Measurements from ENCODE around the gene ZNF253. TPM values are rescaled to one million over a fixed set of nuclear protein-coding genes. Genes with fewer than 3 reads are reported as not detected.
"Not testable (repeated sequence)": the region's sequence is repeated elsewhere in the genome, so short reads cannot be mapped to it uniquely, and the experiment has no call there.

The ZNF253 gene
- total RNA-seq, 6 experiments from 2014 or later = 2.9 to 4.4 (median 3.5) TPM

GRCh38 chr19:19877724-19878123, 12.0 kb downstream of the ZNF253 start:
- Mint-ChIP-seq H3K9me3 (peaks cover 66% of the 10 kb centered on the region), H3K27me3 (ENCODE audit: insufficient read depth) (no peaks in the 10 kb centered on the region), H3K4me3 (no peak overlapping the region), H3K4me1 (ENCODE audit: low read depth) (no peaks in the 10 kb centered on the region), H3K36me3 (ENCODE audit: low read depth) (peaks cover 62% of the 10 kb centered on the region), H3K27ac (no peak overlapping the region)
- no peak for DNase-seq
- TF ChIP-seq, protein P1, sequence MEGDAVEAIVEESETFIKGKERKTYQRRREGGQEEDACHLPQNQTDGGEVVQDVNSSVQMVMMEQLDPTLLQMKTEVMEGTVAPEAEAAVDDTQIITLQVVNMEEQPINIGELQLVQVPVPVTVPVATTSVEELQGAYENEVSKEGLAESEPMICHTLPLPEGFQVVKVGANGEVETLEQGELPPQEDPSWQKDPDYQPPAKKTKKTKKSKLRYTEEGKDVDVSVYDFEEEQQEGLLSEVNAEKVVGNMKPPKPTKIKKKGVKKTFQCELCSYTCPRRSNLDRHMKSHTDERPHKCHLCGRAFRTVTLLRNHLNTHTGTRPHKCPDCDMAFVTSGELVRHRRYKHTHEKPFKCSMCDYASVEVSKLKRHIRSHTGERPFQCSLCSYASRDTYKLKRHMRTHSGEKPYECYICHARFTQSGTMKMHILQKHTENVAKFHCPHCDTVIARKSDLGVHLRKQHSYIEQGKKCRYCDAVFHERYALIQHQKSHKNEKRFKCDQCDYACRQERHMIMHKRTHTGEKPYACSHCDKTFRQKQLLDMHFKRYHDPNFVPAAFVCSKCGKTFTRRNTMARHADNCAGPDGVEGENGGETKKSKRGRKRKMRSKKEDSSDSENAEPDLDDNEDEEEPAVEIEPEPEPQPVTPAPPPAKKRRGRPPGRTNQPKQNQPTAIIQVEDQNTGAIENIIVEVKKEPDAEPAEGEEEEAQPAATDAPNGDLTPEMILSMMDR (IDR thresholded peaks at IDR 0.05) = no peak

DNA sequence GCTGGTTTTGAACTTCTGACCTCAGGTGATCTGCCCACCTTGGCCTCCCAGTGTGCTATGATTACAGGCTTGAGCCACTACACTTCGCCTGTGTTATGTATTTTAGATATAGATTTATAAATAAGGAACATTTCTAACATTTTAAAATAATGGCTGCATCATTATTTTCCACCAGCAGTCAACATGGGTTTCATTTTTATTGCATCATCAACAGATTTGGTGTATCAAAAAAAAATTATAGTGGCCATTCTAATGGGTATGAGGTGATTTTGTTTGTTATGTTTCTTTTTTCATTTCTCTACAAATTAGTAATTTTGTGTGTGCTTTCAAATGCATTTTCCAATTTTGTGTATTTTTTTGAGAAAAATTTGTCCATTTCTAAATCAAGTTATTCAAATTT, 18.9 kb downstream of the ZNF253 start:
- Mint-ChIP-seq H3K36me3 (ENCODE audit: low read depth) (peaks cover 69% of the 10 kb centered on the region), H3K4me1 (ENCODE audit: low read depth) (no peaks in the 10 kb centered on the region), H3K27me3 (ENCODE audit: insufficient read depth) (no peaks in the 10 kb centered on the region), H3K27ac (no peak overlapping the region), H3K4me3 (no peak overlapping the region), H3K9me3 (peaks cover 66% of the 10 kb centered on the region)
- DNase-seq = no peak
- TF ChIP-seq, protein P1 (IDR thresholded peaks at IDR 0.05) = no peak

- H3K9me3 Mint-ChIP-seq = peaks cover 85% of the 10 kb centered on the region
- H3K4me1 Mint-ChIP-seq (ENCODE audit: low read depth); DNase-seq; H3K27ac Mint-ChIP-seq; H3K4me3 Mint-ChIP-seq; H3K27me3 Mint-ChIP-seq (ENCODE audit: insufficient read depth): not testable (repeated sequence)
- peaks cover 62% of the 10 kb centered on the region for H3K36me3 Mint-ChIP-seq (ENCODE audit: low read depth)
Observed at GRCh38 chr19:19892055-19892941, 26.6 kb downstream of the ZNF253 start.

- Mint-ChIP-seq H3K36me3 (ENCODE audit: low read depth) (peaks cover 59% of the 10 kb centered on the region), H3K27ac (peak overlapping the region; percentile 97), H3K9me3 (peaks cover 81% of the 10 kb centered on the region), H3K4me3 (peak overlapping the region; percentile 100), H3K27me3 (ENCODE audit: insufficient read depth) (peaks cover 2% of the 10 kb centered on the region), H3K4me1 (ENCODE audit: low read depth) (peaks cover 9% of the 10 kb centered on the region)
- TF ChIP-seq, protein P1 (IDR thresholded peaks at IDR 0.05) = no peak
- peak; percentile 46 for DNase-seq
Observed at GRCh38 chr19:19900139-19900728, 34.6 kb downstream of the ZNF253 start.

DNA sequence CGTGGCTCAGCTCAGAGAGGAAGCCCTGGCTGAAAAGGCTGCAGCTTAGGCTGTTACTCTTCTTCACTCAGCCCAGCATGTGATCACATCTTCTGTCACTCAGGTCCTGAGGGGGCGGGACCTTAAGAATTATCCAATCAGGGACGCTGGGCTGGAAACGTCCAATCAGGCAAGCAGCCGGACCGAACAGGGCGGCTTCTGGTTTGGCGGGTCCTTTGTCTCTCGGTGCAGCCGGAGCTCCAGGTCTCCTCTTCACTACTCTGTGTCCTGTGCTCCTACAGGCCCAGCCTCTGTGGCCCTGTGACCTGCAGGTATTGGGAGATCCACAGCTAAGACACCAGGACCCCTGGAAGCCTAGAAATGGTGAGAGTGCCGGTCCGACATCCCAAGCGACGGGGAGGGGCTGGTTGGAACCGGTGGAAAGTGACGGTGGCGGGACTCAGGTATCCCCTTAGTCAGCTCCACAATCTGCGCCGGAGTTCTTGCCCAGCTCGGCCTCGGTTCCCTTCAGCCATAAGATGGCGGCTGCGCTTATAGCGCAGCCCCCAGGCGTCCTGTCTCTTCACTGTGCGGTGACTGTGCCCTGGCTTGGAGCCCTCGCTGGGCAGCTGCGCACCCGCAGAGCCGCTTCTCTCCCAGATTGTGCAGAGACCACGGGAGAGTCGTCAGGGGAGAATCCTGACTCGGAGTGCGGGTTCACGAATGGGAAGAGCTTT, 35.2 kb downstream of the ZNF253 start, which contains the start of gene ZNF93:
Gene ZNF93, plus strand, starts transcription at position 218 of the 716 bp plus-strand sequence. Its CDS starts 143 bp downstream, at position 361.
- peak within 1 kb of the TSS; percentile 97 for H3K27ac Mint-ChIP-seq
- peak; percentile 95 for DNase-seq
- peaks cover 2% of the 10 kb centered on the region for H3K27me3 Mint-ChIP-seq (ENCODE audit: insufficient read depth)
- TF ChIP-seq, protein P1 (IDR thresholded peaks at IDR 0.05) = no peak
- peaks cover 9% of the 10 kb centered on the region for H3K4me1 Mint-ChIP-seq (ENCODE audit: low read depth)
- H3K4me3 Mint-ChIP-seq = peak within 1 kb of the TSS; percentile 100
- H3K36me3 Mint-ChIP-seq (ENCODE audit: low read depth) = peaks cover 59% of the 10 kb centered on the region
- peaks cover 80% of the 10 kb centered on the region for H3K9me3 Mint-ChIP-seq

DNA sequence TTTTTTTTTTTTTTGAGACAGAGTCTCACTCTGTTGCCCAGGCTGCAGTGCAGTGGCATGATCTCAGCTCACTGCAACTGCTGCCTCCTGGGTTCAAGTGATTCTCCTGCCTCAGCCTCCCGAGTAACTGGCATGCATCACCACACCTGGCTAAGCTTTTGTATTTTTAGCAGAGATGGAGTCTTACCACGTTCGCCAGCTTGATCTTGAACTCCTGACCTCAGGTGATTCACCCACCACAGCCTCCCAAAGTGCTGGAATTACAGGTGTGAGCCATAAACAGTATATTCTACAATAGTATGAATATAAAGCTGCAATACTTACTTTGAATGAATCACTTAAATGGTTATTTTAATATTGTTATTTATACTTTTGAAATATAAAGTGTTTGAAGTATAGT, 41.9 kb downstream of the ZNF253 start:
- not testable (repeated sequence) for H3K27me3 Mint-ChIP-seq (ENCODE audit: insufficient read depth); H3K4me1 Mint-ChIP-seq (ENCODE audit: low read depth); H3K27ac Mint-ChIP-seq; DNase-seq; H3K4me3 Mint-ChIP-seq
- H3K9me3 Mint-ChIP-seq = peaks cover 72% of the 10 kb centered on the region
- peaks cover 80% of the 10 kb centered on the region for H3K36me3 Mint-ChIP-seq (ENCODE audit: low read depth)
